K562 (cell line): ENCODE results near the gene SNW1. TPM values are rescaled to one million over a fixed set of nuclear protein-coding genes. Genes with fewer than 3 reads are reported as not detected.

Source experiments
- ATAC-seq: fragments of 200-7000 bp; cut with Tn5 transposase; 3 replicates; pipeline ENCODE4 v1.9.1; 2020; ENCODE audit warnings: moderate library complexity
- BruUV-seq: library from RNA; stranded (reverse); fragments of 400-500 nt; replicated peaks from 2 replicates; lab custom pipeline; 2021; lab: Mats Ljungman, UMichigan
- CTCF ChIA-PET: fragments of 300-600 bp; formaldehyde crosslinking; extraction: SDS; loops from one replicate; lab custom pipeline; 2021; ENCODE audit warnings: low intra/inter-chr PET ratio; lab: Yijun Ruan, JAX
- POLR2A ChIA-PET: fragments of 300-600, 350-650 bp; sonication (Branson Sonifier 250); formaldehyde crosslinking; extraction: SDS; loops from one replicate; lab custom pipeline; 2021; ENCODE audit warnings: antibody characterized with exemption, inconsistent platforms; lab: Yijun Ruan, JAX
- DNase-seq, 4 experiments: peaks; one replicate each; pipeline versions ENCODE4 v3.0.0 to v3.0.0-alpha.2; 2011 to 2018; ENCODE audit warnings: low spot score in 3 of 4, mixed read lengths in 3 of 4; ENCODE audit errors: extremely low read depth in 1 of 4
- FAIRE-seq: peaks from 2 replicates; lab custom pipeline; 2011; peaks lifted over from hg19 to GRCh38; lab: Jason Lieb, UNC
- H2AFZ ChIP-seq: 2 replicates; pipeline ENCODE4 v1.6.0; 2011; ENCODE audit warnings: low read depth, low read length, control low read depth, inconsistent platforms
- H3K27ac ChIP-seq: fragments of 200-600 bp; 3 replicates; pipeline ENCODE4 v1.8.0; 2011; ENCODE audit warnings: low read depth, mild to moderate bottlenecking, control low read depth, inconsistent platforms, low read length, moderate library complexity, mixed read lengths; ENCODE audit errors: extremely low read depth
- H3K27me3 ChIP-seq, 2 experiments: fragments of 300-600 bp in 1 of 2; 2 replicates in 1 of 2; 3 replicates in 1 of 2; pipeline versions ENCODE4 v1.6.0 to v1.8.0; 2011; ENCODE audit warnings: inconsistent platforms in 2 of 2, low read length in 2 of 2, mild to moderate bottlenecking in 1 of 2, mixed read lengths in 1 of 2, moderate library complexity in 1 of 2; ENCODE audit not compliant: control insufficient read depth in 2 of 2, insufficient read depth in 2 of 2
- H3K36me3 ChIP-seq: fragments of 300-600 bp; 3 replicates; pipeline ENCODE4 v1.8.0; 2011; ENCODE audit warnings: mild to moderate bottlenecking, low read length, inconsistent platforms; ENCODE audit not compliant: control insufficient read depth, insufficient read depth
- H3K4me1 ChIP-seq, 2 experiments: fragments of 200-600 bp in 1 of 2; replicated peaks in 1 of 2; 2 replicates in 1 of 2; 3 replicates in 1 of 2; pipeline versions ENCODE4 v1.5.1 to v1.8.0; 2011; ENCODE audit warnings: inconsistent platforms in 2 of 2, low read length in 2 of 2, mild to moderate bottlenecking in 1 of 2, mixed read lengths in 1 of 2, moderate library complexity in 1 of 2; ENCODE audit not compliant: control insufficient read depth in 2 of 2, insufficient read depth in 2 of 2
- H3K4me2 ChIP-seq: 2 replicates; pipeline ENCODE4 v1.6.1; 2011; ENCODE audit warnings: low read length, control low read depth, inconsistent platforms, mixed read lengths; ENCODE audit not compliant: insufficient read depth
- H3K4me3 ChIP-seq: fragments of 200-600 bp; sonication (generic), shearing (Covaris generic); 2 replicates; pipeline ENCODE4 v1.5.1; 2016; ENCODE audit warnings: control low read depth, inconsistent platforms
- H3K79me2 ChIP-seq: fragments of 200-600 bp; 3 replicates; pipeline ENCODE4 v1.8.0; 2011; ENCODE audit warnings: low read length, inconsistent platforms; ENCODE audit not compliant: control insufficient read depth, insufficient read depth
- H3K9ac ChIP-seq, 2 experiments: 2 replicates each; pipeline versions ENCODE4 v1.6.0 to v1.6.1; 2011; ENCODE audit warnings: low read depth in 2 of 2, low read length in 2 of 2, control low read depth in 1 of 2, inconsistent platforms in 1 of 2, mild to moderate bottlenecking in 1 of 2, mixed read lengths in 1 of 2; ENCODE audit not compliant: insufficient read depth in 1 of 2
- H3K9me1 ChIP-seq: one replicate; pipeline ENCODE4 v1.6.0; 2011; ENCODE audit warnings: inconsistent platforms, mild to moderate bottlenecking, low read length, moderate library complexity; ENCODE audit not compliant: control insufficient read depth, insufficient read depth
- H3K9me3 ChIP-seq: replicated peaks from 2 replicates; pipeline ENCODE4 v1.5.1; 2011; ENCODE audit warnings: low read depth, low read length, inconsistent platforms; ENCODE audit not compliant: control insufficient read depth, insufficient read depth
- H4K20me1 ChIP-seq: replicated peaks from 2 replicates; pipeline ENCODE4 v1.6.1; 2011; ENCODE audit warnings: low read length, inconsistent platforms, mixed read lengths; ENCODE audit not compliant: control insufficient read depth, insufficient read depth
- CEBPG ChIP-seq, 3 experiments: fragments of 200-800 bp in 1 of 3; sonication (Bioruptor generic) in 1 of 3; sonication (generic) in 1 of 3; formaldehyde crosslinking in 1 of 3; IDR thresholded peaks in 2 of 3; conservative IDR thresholded peaks in 1 of 3; 2 replicates each; pipeline versions ENCODE4 v1.6.1 to v1.8.0; 2016 to 2022; ENCODE audit warnings: missing compliant biosample characterization in 2 of 3, missing genetic modification characterization in 2 of 3, mild to moderate bottlenecking in 1 of 3, missing genetic modification reagents in 1 of 3
- DIDO1 ChIP-seq: fragments of 450-650 bp; IDR thresholded peaks from 2 replicates; pipeline ENCODE4 v1.6.1; 2016; ENCODE audit warnings: low read depth, missing biosample characterization, missing genetic modification characterization
- DMBX1 ChIP-seq: fragments of 250-450 bp; sonication (Bioruptor Pico); IDR thresholded peaks from 2 replicates; pipeline ENCODE4 v1.8.0; 2022; ENCODE audit warnings: inconsistent platforms, mild to moderate bottlenecking, moderate library complexity, borderline replicate concordance
- GTF2F1 ChIP-seq: IDR thresholded peaks from 2 replicates; pipeline ENCODE4 v1.6.1; 2011; ENCODE audit warnings: low read depth, low read length, improper control_type of control experiment
- HDAC8 ChIP-seq: fragments of 450-650 bp; IDR thresholded peaks from 2 replicates; pipeline ENCODE4 v1.6.1; 2016; ENCODE audit warnings: mild to moderate bottlenecking, missing genetic modification characterization, moderate library complexity, missing compliant biosample characterization
- PHTF2 ChIP-seq: fragments of 250-450 bp; sonication (Bioruptor Pico); IDR thresholded peaks from 2 replicates; pipeline ENCODE4 v1.5.0; 2021; ENCODE audit warnings: mild to moderate bottlenecking
- SOX6 ChIP-seq: fragments of 450-650 bp; IDR thresholded peaks from 2 replicates; pipeline ENCODE4 v1.6.1; 2014; ENCODE audit warnings: mild to moderate bottlenecking
- SREBF2 ChIP-seq: sonication (generic); formaldehyde crosslinking; IDR thresholded peaks from 2 replicates; pipeline ENCODE4 v1.4.0; 2020; ENCODE audit warnings: mild to moderate bottlenecking, missing genetic modification reagents
- THRAP3 ChIP-seq: fragments of 450-650 bp; IDR thresholded peaks from 2 replicates; pipeline ENCODE4 v1.6.1; 2016; ENCODE audit warnings: mild to moderate bottlenecking, inconsistent platforms, borderline replicate concordance
- U2AF1 ChIP-seq: fragments of 200-400 bp; formaldehyde crosslinking; optimal IDR thresholded peaks from 2 replicates; pipeline ENCODE3; 2017; ENCODE audit warnings: mild to moderate bottlenecking, low read depth, low read length, moderate library complexity
- ZNF707 ChIP-seq: fragments of 250-450 bp; sonication (Bioruptor Pico); conservative IDR thresholded peaks from 2 replicates; pipeline ENCODE4 v1.8.0; 2022; ENCODE audit warnings: inconsistent platforms, mild to moderate bottlenecking, moderate library complexity
- WGBS: fragments of 100-300 bp; shearing (Covaris generic); methylation state at CpG from one replicate; pipeline ENCODE4 v1.1.6; 2016; ENCODE audit warnings: low coverage, mixed read lengths; ENCODE audit not compliant: insufficient coverage; ENCODE audit errors: missing lambda C conversion rate; 5-methylcytosine and 5-hydroxymethylcytosine counted together
- in situ Hi-C: fragments of 300-500 bp; cut with MboI; formaldehyde crosslinking; loops from 4 replicates; pipeline ENCODE4 v1.15.0; 2018; ENCODE audit warnings: inconsistent platforms, mixed read lengths
- intact Hi-C: fragments of 100-400 bp; cut with micrococcal nuclease; formaldehyde crosslinking; loops from 2 replicates; pipeline ENCODE4 v1.14.2; 2022
- polyA plus RNA-seq, 8 experiments: library from polyadenylated mRNA; depleted of rRNA in 4 of 8; stranded (reverse) in 5 of 8; unstranded in 3 of 8; fragments of >200 nt; fragmentation: Nextera tagmentation in 2 of 8; fragmentation: Illumina TruSeq in 1 of 8; extraction: Ambion mirVana in 2 of 8; extraction: Trizol in 1 of 8; gene quantifications; 2 replicates each; pipeline versions ENCODE4 v1.2.1 to v1.2.3, GENCODE V29; 2011 to 2014; ENCODE audit warnings: inconsistent platforms in 1 of 8, missing spikeins in 1 of 8
- total RNA-seq, 7 experiments: library from RNA; depleted of rRNA in 6 of 7; stranded (reverse); fragments of >200 nt in 6 of 7; fragmentation: Illumina TruSeq in 2 of 7; extraction: Trizol in 2 of 7; gene quantifications; 2 replicates each; pipeline versions ENCODE4 v1.2.1 to v1.2.3, GENCODE V29; 2011 to 2021; ENCODE audit warnings: low replicate concordance in 1 of 7
- TF ChIP-seq, protein P1 (sequence below): fragments of 450-650 bp; formaldehyde crosslinking; IDR thresholded peaks from 2 replicates; pipeline ENCODE4 v1.4.0; 2020; ENCODE audit warnings: mild to moderate bottlenecking, mixed read lengths
- TF ChIP-seq, protein P2 (sequence below): IDR thresholded peaks from 2 replicates; pipeline ENCODE4 v1.6.1; 2012; ENCODE audit warnings: low read depth, low read length, improper control_type of control experiment, borderline replicate concordance

Gene SNW1
- total and polyA plus RNA-seq, 9 of the 15 experiments (the other 6 are each of a cell fraction or from before 2014, with no cell fraction given): 64.4 to 143 (median 98.2) TPM

DNA sequence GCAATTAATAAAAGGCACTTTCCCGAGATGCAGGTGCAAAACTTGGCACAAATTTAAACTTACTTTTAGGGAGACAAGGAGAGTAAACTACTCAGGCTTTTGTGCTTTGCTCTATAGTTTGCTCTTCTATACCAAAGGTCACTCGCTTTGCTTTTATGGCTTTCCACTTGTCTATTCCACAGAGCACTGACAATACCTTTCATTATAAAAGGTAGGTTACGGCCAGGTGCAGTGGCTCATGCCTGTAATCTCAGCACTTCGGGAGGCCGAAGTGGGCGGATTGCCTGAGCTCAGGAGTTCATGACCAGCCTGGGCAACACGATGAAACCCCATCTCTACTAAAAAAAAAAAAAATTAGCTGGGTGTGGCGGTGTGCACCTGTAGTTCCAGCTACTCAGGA is 86.0 kb downstream of the SNW1 start:
- Histone ChIP-seq H3K4me2 (no peak overlapping the region), H3K9me3 (no peaks in the 10 kb centered on the region), H3K27me3 (no peaks in the 10 kb centered on the region), H3K27ac (no peak overlapping the region), H3K79me2 (no peaks in the 10 kb centered on the region), H3K9me1 (no peaks in the 10 kb centered on the region), H2AFZ (no peak overlapping the region), H3K4me3 (no peak overlapping the region), H3K36me3 (peaks cover 43% of the 10 kb centered on the region), H4K20me1 (no peaks in the 10 kb centered on the region), H3K4me1 (no peaks in the 10 kb centered on the region), H3K9ac (no peak overlapping the region)
- in situ Hi-C loops (loop anchor here (25.0 kb wide), 1 partner anchor 912 kb away; no protein-coding TSS in a partner anchor), intact Hi-C loops (no loop called here)
- no peak for DNase-seq
- no peak for ATAC-seq
- WGBS: 86% methylated on average over 8 of the region's 8 CpGs
- FAIRE-seq: no peak
- CTCF ChIA-PET: no interaction called here
- POLR2A ChIA-PET: no interaction called here
- no TSS peak for BruUV-seq
- TF ChIP-seq U2AF1 (no peak), SREBF2 (CRISPR knock-in tag) (no peak), THRAP3 (no peak), DIDO1 (tag) (no peak), CEBPG (CRISPR knock-in tag; IDR thresholded peaks at IDR 0.05) (no peak), CEBPG (tag; conservative IDR thresholded peaks at IDR 0.05 in 1 of 2, IDR thresholded peaks at IDR 0.05 in 1 of 2) (no peak), ZNF707 (CRISPR knock-in tag) (no peak), HDAC8 (no peak), PHTF2 (no peak), GTF2F1 (no peak), DMBX1 (CRISPR knock-in tag) (no peak), SOX6 (no peak)
- TF ChIP-seq, protein P1, sequence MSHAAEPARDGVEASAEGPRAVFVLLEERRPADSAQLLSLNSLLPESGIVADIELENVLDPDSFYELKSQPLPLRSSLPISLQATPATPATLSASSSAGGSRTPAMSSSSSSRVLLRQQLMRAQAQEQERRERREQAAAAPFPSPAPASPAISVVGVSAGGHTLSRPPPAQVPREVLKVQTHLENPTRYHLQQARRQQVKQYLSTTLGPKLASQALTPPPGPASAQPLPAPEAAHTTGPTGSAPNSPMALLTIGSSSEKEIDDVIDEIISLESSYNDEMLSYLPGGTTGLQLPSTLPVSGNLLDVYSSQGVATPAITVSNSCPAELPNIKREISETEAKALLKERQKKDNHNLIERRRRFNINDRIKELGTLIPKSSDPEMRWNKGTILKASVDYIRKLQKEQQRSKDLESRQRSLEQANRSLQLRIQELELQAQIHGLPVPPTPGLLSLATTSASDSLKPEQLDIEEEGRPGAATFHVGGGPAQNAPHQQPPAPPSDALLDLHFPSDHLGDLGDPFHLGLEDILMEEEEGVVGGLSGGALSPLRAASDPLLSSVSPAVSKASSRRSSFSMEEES (CRISPR knock-in tag): no peak
- TF ChIP-seq, protein P2, sequence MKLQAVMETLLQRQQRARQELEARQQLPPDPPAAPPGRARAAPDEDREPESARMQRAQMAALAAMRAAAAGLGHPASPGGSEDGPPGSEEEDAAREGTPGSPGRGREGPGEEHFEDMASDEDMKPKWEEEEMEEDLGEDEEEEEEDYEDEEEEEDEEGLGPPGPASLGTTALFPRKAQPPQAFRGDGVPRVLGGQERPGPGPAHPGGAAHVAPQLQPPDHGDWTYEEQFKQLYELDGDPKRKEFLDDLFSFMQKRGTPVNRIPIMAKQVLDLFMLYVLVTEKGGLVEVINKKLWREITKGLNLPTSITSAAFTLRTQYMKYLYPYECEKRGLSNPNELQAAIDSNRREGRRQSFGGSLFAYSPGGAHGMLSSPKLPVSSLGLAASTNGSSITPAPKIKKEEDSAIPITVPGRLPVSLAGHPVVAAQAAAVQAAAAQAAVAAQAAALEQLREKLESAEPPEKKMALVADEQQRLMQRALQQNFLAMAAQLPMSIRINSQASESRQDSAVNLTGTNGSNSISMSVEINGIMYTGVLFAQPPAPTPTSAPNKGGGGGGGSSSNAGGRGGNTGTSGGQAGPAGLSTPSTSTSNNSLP: no peak
